Activated CD8-positive, alpha-beta memory T cell treated with anti-CD3 and anti-CD28 coated beads for 4 hours (primary cell): ENCODE measurements around the gene PPP2R1A.
A peak's percentile ranks its signal among the peaks of the same experiment; 100 is the strongest.
"Not testable (repeated sequence)": the region's sequence is repeated elsewhere in the genome, so short reads cannot be mapped to it uniquely, and the experiment has no call there.

Experiments used
- DNase-seq, 2 donors: peaks; one replicate each; pipeline ENCODE4 v3.0.0-alpha.2; 2020; ENCODE audit warnings: low read depth in 2 of 2

Gene PPP2R1A

DNA sequence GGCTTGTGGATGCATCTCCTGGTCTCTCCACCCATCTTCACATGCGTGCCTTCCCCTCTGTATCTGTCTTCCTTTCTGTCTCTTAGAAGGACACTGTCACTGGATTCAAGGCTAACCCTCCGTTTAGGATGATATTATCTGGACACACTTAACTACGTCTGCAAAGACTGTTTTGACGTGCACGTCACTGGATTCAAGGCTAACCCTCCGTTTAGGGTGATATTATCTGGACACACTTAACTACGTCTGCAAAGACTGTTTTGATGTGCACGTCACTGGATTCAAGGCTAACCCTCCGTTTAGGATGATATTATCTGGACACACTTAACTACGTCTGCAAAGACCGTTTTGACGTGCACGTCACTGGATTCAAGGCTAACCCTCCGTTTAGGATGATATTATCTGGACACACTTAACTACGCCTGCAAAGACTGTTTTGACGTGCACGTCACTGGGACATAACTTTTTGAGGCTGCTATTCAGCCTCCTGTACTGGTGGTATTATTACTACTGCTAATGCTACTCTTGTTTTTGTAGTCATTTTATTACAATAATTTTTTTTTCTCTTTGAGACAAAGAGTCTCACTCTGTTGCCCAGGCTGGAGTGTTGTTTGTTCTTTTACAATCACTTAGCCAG lies 11.0 kb downstream of the PPP2R1A start:
- not testable (repeated sequence) for DNase-seq

DNA sequence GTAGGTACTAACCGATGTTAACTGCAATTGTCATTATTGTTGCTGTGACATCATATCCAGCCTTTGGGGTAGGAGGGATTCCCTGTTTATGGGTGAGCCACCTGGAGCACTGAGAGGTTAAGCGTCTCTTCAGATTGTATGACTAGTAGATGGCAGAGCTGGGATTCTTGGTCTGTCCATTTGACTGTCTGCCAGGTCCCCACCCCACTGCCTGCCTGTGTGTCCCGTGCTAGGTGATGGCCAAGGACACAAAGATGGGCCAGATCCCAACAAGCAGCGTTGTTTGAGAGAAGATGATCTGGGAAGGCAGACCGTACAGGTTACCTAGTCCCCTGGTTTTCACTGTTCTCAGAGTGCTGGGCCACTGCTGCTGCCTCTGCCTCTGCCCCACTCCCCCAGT lies 16.6 kb downstream of the PPP2R1A start:
- no peak for DNase-seq

DNA sequence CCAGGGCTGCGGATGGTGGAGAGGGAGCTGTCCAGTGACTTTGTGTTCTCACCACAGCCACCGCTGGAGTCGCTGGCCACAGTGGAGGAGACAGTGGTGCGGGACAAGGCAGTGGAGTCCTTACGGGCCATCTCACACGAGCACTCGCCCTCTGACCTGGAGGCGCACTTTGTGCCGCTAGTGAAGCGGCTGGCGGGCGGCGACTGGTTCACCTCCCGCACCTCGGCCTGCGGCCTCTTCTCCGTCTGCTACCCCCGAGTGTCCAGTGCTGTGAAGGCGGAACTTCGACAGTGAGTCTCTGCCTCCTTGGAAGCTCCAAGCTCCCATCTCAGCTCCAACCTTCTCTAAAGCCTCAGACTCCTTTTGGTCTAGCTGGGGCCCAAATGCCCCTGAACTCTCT lies 21.4 kb downstream of the PPP2R1A start:
- no peak for DNase-seq

DNA sequence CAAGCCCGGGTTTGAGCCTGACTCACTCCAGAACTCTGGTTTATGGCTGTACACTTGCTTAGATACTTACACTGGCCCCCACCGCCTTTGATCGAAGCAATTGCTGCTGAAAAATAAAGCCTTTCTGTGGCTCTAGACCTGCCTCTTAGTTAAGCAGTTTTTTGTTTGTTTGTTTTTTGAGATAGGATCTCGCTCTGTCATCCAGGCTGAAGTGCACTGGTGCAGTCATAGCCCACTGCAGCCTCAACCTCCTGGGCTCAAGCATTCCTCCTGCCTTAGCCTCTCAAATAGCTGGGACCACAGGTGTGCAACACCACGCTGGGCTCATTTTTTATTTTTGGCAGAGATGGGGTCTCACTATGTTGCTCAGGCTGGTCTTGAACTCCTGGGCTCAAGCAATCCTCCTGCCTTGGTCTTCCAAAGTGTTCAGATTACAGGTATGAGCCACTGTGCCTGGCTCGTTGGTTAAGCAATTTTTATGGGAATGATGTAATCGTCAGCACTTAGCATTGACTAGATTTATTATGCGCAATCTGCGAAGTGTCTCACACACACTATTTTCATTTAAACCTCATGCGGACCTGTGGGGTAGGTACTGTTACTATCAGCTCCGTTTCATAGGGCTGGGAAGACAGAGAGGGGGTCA lies 22.2 kb downstream of the PPP2R1A start:
- no peak for DNase-seq

- DNase-seq, result no peak
Observed at GRCh38 chr19:52212572-52213255, 22.9 kb downstream of the PPP2R1A start.

- DNase-seq, result no peak
Observed at GRCh38 chr19:52214241-52214640, 24.4 kb downstream of the PPP2R1A start.

GRCh38 chr19:52216401-52216800 lies 26.5 kb downstream of the PPP2R1A start:
- no peak for DNase-seq

- DNase-seq, result no peak
Observed at GRCh38 chr19:52217576-52217975, 27.7 kb downstream of the PPP2R1A start.

- DNase-seq, result no peak
Observed at GRCh38 chr19:52219611-52220010, 29.8 kb downstream of the PPP2R1A start.

- DNase-seq, result no peak
Observed at GRCh38 chr19:52221031-52221430, 31.2 kb downstream of the PPP2R1A start.

GRCh38 chr19:52221831-52222375 lies 32.1 kb downstream of the PPP2R1A start:
- DNase-seq, result no peak

DNA sequence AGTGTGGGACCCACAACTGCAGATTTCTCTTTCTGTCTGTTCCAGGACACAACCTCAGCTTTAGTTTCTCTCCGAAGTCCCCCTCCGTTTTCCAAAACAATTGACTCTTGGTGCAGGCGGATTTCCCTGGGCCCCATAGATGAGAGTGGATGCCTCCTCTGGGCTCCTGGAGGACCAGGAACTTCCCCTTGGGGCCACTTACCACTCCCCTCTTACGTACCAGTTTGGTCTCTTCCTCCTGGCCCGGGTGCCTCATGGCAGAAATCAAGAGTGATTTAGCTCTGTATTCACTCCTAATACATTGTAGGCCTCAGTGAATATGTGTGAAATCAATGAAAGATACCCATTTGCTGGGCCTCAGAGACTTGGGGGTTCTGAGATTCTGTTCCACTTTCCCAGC lies 34.4 kb downstream of the PPP2R1A start:
- no peak for DNase-seq

DNA sequence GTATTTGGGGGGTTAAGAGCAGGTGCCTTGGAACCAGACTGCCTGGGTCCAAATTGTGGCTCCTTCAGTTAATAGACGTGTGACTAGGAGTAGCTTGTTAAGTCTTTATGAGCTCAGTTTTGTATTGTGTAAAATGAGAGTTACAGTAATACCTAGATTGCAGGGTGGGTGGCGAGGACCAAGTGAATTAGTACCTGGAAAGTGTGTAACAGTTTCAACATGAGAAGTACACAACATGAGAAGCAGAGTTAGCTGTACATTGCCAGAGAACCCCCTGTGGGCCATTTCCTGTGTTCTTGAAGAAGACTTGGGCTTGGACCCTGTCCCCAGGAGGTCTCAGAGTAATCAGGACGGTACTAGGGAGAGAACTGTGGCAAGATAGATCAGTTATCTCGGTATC lies 36.8 kb downstream of the PPP2R1A start:
- DNase-seq, result no peak

GRCh38 chr19:52227196-52227940 lies 37.5 kb downstream of the PPP2R1A start:
- no peak for DNase-seq

GRCh38 chr19:52227980-52228379 lies 38.1 kb downstream of the PPP2R1A start:
- no peak for DNase-seq

- no peak for DNase-seq
Observed at GRCh38 chr19:52229524-52229923, 39.7 kb downstream of the PPP2R1A start.

- no peak for DNase-seq
Observed at GRCh38 chr19:52230685-52231084, 40.8 kb downstream of the PPP2R1A start.

GRCh38 chr19:52231154-52231910 lies 41.5 kb downstream of the PPP2R1A start:
- DNase-seq, result no peak

DNA sequence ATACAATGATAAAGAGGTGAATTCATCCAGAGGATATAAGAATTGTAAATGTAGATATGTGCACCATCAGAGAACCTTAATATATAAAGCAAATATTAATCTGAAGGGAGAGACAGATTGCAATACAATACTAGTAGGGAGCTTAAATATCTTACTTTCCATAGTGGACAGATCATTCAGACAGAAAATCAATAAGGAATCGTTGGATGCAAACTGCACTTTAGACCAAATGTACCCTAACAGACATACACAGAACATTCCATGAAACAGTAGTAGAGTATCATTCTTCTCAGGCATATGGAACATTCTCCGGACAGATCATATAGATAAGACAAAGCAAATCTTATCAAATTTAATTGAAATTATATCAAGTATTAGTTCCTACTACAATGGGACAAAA lies 44.6 kb downstream of the PPP2R1A start:
- DNase-seq, result no peak

DNA sequence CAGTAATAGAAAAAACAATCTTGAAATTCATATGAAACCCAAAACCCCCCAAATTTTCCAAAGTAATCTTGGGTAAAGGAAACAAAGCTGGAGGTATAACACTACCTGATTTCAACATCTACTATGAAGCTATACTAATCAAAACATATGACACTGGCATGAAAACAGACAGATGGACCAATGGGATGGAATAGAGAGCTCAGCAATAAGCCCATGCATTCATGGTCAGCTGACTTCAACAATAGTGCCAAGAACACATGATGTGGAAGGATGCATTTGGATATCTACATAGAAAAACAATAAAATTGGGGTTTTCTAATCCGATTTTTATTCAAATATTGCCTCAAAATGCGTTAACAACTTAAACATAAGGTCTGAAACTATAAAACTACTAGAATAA lies 47.3 kb downstream of the PPP2R1A start:
- no peak for DNase-seq

GRCh38 chr19:52237771-52238400 lies 48.0 kb downstream of the PPP2R1A start:
- DNase-seq, result peak; percentile 15 to 22
